Lower leg skin (tissue), 4 donors: Measurements from ENCODE around the gene TRAK1. TPM values are rescaled to one million over a fixed set of nuclear protein-coding genes. Genes with fewer than 3 reads are reported as not detected.

ENCODE experiments used
- DNase-seq, 2 donors: peaks; one replicate each; pipeline ENCODE4 v3.0.0-alpha.2; 2019; ENCODE audit warnings: low spot score in 2 of 2
- H3K4me3 ChIP-seq: fragments of 200-600 bp; sonication (generic); 2 replicates; pipeline ENCODE4 v1.5.1; 2017; ENCODE audit warnings: mild to moderate bottlenecking, low read depth; ENCODE audit not compliant: poor library complexity, severe bottlenecking
- CTCF ChIP-seq, 3 donors: fragments of 450-650 bp; IDR thresholded peaks; one replicate each; pipeline ENCODE4 v1.5.1; 2016; ENCODE audit warnings: antibody characterized with exemption in 3 of 3, mild to moderate bottlenecking in 3 of 3, moderate library complexity in 2 of 3
- POLR2A ChIP-seq, 2 donors: fragments of 450-650 bp; IDR thresholded peaks; one replicate each; pipeline ENCODE4 v1.6.1; 2016 to 2017; ENCODE audit warnings: antibody characterized with exemption in 2 of 2, mild to moderate bottlenecking in 1 of 2, moderate library complexity in 1 of 2
- WGBS, 2 donors: methylation state at CpG; one replicate each; pipeline ENCODE4 v1.1.5; 2018; 5-methylcytosine and 5-hydroxymethylcytosine counted together
- intact Hi-C: fragments of 100-400 bp; cut with DNase I; formaldehyde crosslinking; loops from one replicate; pipeline ENCODE4 v1.15.0; 2023; ENCODE audit warnings: low total_unique reads
- total RNA-seq, 4 donors: library from RNA; depleted of rRNA; stranded (reverse); fragments of >200 nt; gene quantifications; one replicate each; pipeline ENCODE4 v1.1.0, GENCODE V29; 2016

The TRAK1 gene
- total RNA-seq, 4 donors from 2014 or later: 69.0 to 96.3 (median 84.9) TPM

GRCh38 chr3:42123824-42124658 lies 32.9 kb downstream of the TRAK1 start:
- 88 to 94% methylated on average over 5 of the region's 5 CpGs for WGBS, 2 donors
- intact Hi-C loops: no loop called here

DNA sequence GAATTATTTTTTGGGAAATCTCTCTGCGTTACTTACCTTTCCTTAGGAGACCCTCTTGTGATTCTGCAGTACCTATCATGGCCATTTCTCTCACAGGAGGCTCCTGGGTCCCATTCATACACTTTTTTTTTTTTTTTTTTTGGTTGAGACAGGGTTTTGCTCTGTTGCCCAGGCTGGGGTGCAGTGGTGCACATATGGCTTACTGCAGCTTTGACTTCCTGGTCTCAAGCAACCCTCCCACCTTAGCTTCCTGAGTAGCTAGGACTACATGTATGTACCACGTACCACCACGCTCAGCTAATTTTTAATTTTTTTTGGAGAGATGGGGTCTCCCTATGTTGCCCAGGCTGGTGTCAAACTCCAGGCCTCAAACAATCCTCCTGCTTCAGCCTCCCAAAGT lies 36.1 kb downstream of the TRAK1 start:
- DNase-seq: no peak
- intact Hi-C loops: no loop called here
- WGBS, 2 donors: 95 to 99% methylated on average over 3 of the region's 3 CpGs
- H3K4me3 ChIP-seq: no peak overlapping the region
- TF ChIP-seq POLR2A (IDR thresholded peaks at IDR 0.05): no peak
- TF ChIP-seq CTCF (IDR thresholded peaks at IDR 0.05): no peak

More at GRCh38 chr3:42123824-42124658, 32.9 kb downstream of the TRAK1 start:
- no peak for DNase-seq
- TF ChIP-seq POLR2A (IDR thresholded peaks at IDR 0.05) (no peak), CTCF (IDR thresholded peaks at IDR 0.05) (no peak)
- no peak overlapping the region for H3K4me3 ChIP-seq

DNA sequence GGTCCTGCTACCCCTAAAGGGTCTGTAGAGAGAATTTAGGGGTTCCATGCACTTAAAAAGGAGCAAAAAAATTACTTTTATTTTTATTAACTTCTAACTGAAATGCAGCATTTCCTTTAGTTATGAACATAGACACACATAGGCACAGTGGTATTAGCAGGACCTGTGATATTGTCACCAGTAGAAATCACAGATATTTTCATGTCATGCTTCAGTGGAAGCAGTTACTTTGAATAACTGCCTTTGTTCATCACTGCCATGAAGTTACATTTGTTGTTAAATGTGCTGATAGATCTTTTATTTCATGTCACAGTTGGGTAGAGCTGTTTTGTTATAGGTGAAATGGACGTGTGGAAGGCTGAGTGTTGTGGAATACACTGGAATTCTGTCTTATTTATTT lies 37.4 kb downstream of the TRAK1 start:
- H3K4me3 ChIP-seq: no peak overlapping the region
- no peak for TF ChIP-seq POLR2A (IDR thresholded peaks at IDR 0.05)
- no peak for DNase-seq
- WGBS, 2 donors: 40 to 46% methylated on average over 1 of the region's 1 CpG
- intact Hi-C loops: no loop called here

GRCh38 chr3:42129014-42129953 lies 38.1 kb downstream of the TRAK1 start:
- H3K4me3 ChIP-seq: no peak overlapping the region
- WGBS, 2 donors: 41 to 56% methylated on average over 18 of the region's 18 CpGs
- intact Hi-C loops: no loop called here
- DNase-seq: no peak
- no peak for TF ChIP-seq POLR2A (IDR thresholded peaks at IDR 0.05)
- TF ChIP-seq CTCF (IDR thresholded peaks at IDR 0.05): no peak

DNA sequence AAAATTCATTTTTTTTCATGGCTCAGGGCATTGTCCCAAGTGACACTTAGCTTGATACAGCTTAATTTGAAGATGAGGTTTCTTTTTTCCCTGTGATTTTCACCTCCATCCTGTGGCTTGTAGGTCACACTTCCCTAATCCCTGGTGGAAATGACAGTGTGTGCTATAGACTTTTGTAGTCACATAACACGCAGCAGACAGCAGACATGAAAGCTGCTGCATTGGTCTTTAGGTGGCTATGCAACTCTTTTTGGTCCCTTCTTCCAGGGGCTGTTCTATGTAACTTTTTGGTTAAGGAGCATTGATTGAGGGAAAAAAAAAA lies 38.8 kb downstream of the TRAK1 start:
- DNase-seq: no peak
- intact Hi-C loops: no loop called here
- TF ChIP-seq POLR2A (IDR thresholded peaks at IDR 0.05) (no peak), CTCF (IDR thresholded peaks at IDR 0.05) (no peak)
- H3K4me3 ChIP-seq: no peak overlapping the region
- 83 to 86% methylated on average over 1 of the region's 1 CpG for WGBS, 2 donors
